HEK293 (cell line): ENCODE measurements around the gene STEAP2.

Source experiments
- CTCF ChIA-PET: fragments of 350-600 bp; formaldehyde crosslinking; extraction: SDS; loops from one replicate; lab custom pipeline; 2021; ENCODE audit warnings: antibody characterized with exemption; lab: Yijun Ruan, JAX
- POLR2A ChIA-PET: fragments of 300-600 bp; formaldehyde crosslinking; extraction: SDS; loops from one replicate; lab custom pipeline; 2020; ENCODE audit warnings: antibody characterized with exemption, inconsistent platforms; lab: Yijun Ruan, JAX
- H3K27ac ChIP-seq: fragments of 200-500 bp; sonication (Bioruptor generic); 2 replicates; pipeline ENCODE4 v1.5.1; 2014; ENCODE audit warnings: low read depth, low read length, control low read depth, inconsistent platforms; ENCODE audit errors: extremely low read depth
- H3K36me3 ChIP-seq, 2 experiments: fragments of 200-500 bp in 1 of 2; sonication (Bioruptor generic) in 1 of 2; 1 replicate in 1 of 2; 2 replicates in 1 of 2; pipeline ENCODE4 v1.5.1; 2014 to 2017; ENCODE audit warnings: inconsistent platforms in 2 of 2, low read length in 2 of 2; ENCODE audit not compliant: control insufficient read depth in 2 of 2, insufficient read depth in 1 of 2
- H3K4me1 ChIP-seq: fragments of 200-500 bp; sonication (Bioruptor generic); 2 replicates; pipeline ENCODE4 v1.5.1; 2014; ENCODE audit warnings: mild to moderate bottlenecking, low read length, inconsistent platforms; ENCODE audit not compliant: control insufficient read depth, insufficient read depth
- H3K4me3 ChIP-seq: 2 replicates; pipeline ENCODE4 v1.5.1; 2011; ENCODE audit warnings: low read depth, mild to moderate bottlenecking, control low read depth, low read length, moderate library complexity
- H3K9me3 ChIP-seq: fragments of 200-500 bp; sonication (Bioruptor generic); 2 replicates; pipeline ENCODE4 v1.5.1; 2014; ENCODE audit warnings: low read depth, low read length, inconsistent platforms; ENCODE audit not compliant: control insufficient read depth, insufficient read depth
- BCL11B ChIP-seq: fragments of 450-650 bp; formaldehyde crosslinking; IDR thresholded peaks from 2 replicates; pipeline ENCODE4 v1.5.1; 2016; ENCODE audit warnings: low read depth, missing biosample characterization, missing genetic modification characterization
- GLI2 ChIP-seq: fragments of 450-650 bp; formaldehyde crosslinking; IDR thresholded peaks from 2 replicates; pipeline ENCODE4; 2017; ENCODE audit warnings: missing biosample characterization, missing genetic modification characterization, low read depth, borderline replicate concordance
- GLIS1 ChIP-seq: fragments of 450-650 bp; formaldehyde crosslinking; IDR thresholded peaks from 2 replicates; pipeline ENCODE4 v1.5.1; 2016; ENCODE audit warnings: missing biosample characterization, missing genetic modification characterization
- KLF10 ChIP-seq: fragments of 450-650 bp; IDR thresholded peaks from 2 replicates; pipeline ENCODE4 v1.5.1; 2018; ENCODE audit warnings: missing biosample characterization, mild to moderate bottlenecking, missing genetic modification characterization
- TRIM28 ChIP-seq: IDR thresholded peaks from 2 replicates; pipeline ENCODE4 v1.6.1; 2011; ENCODE audit warnings: low read length, control low read depth, borderline replicate concordance
- TSHZ1 ChIP-seq: fragments of 450-650 bp; formaldehyde crosslinking; IDR thresholded peaks from 2 replicates; pipeline ENCODE4 v1.5.1; 2016; ENCODE audit warnings: missing biosample characterization, missing genetic modification characterization, borderline replicate concordance
- WT1 ChIP-seq: fragments of 450-650 bp; formaldehyde crosslinking; IDR thresholded peaks from 2 replicates; pipeline ENCODE4 v1.5.1; 2016; ENCODE audit warnings: missing biosample characterization, missing genetic modification characterization
- ZFP69B ChIP-seq: fragments of 450-650 bp; formaldehyde crosslinking; IDR thresholded peaks from 2 replicates; pipeline ENCODE4 v1.5.1; 2016; ENCODE audit warnings: missing biosample characterization, missing genetic modification characterization
- ZNF133 ChIP-seq: fragments of 450-650 bp; formaldehyde crosslinking; IDR thresholded peaks from 2 replicates; pipeline ENCODE4 v1.5.1; 2016; ENCODE audit warnings: missing biosample characterization, missing genetic modification characterization
- ZNF138 ChIP-seq: fragments of 450-650 bp; formaldehyde crosslinking; IDR thresholded peaks from 2 replicates; pipeline ENCODE4 v1.5.1; 2016; ENCODE audit warnings: missing biosample characterization, missing genetic modification characterization, borderline replicate concordance
- ZNF223 ChIP-seq: fragments of 450-650 bp; formaldehyde crosslinking; IDR thresholded peaks from 2 replicates; pipeline ENCODE4 v1.5.1; 2016; ENCODE audit warnings: missing biosample characterization, missing genetic modification characterization
- ZNF274 ChIP-seq, 2 experiments: fragments of 200-500 bp in 1 of 2; fragments of 450-650 bp in 1 of 2; sonication (Bioruptor generic) in 1 of 2; formaldehyde crosslinking in 1 of 2; IDR thresholded peaks; 2 replicates each; pipeline versions ENCODE4 v1.5.1 to v1.6.1; 2014 to 2016; ENCODE audit warnings: borderline replicate concordance in 1 of 2, inconsistent platforms in 1 of 2, low read length in 1 of 2, missing biosample characterization in 1 of 2, missing genetic modification characterization in 1 of 2
- ZNF292 ChIP-seq: fragments of 450-650 bp; formaldehyde crosslinking; IDR thresholded peaks from 2 replicates; pipeline ENCODE4 v1.5.1; 2016; ENCODE audit warnings: low read depth, missing biosample characterization, missing genetic modification characterization, borderline replicate concordance
- ZNF302 ChIP-seq: fragments of 450-650 bp; formaldehyde crosslinking; IDR thresholded peaks from 2 replicates; pipeline ENCODE4 v1.5.1; 2016; ENCODE audit warnings: missing biosample characterization, missing genetic modification characterization, low read depth
- ZNF335 ChIP-seq: fragments of 450-650 bp; formaldehyde crosslinking; conservative IDR thresholded peaks from 2 replicates; pipeline ENCODE4 v1.5.1; 2016; ENCODE audit warnings: missing biosample characterization, missing genetic modification characterization
- ZNF449 ChIP-seq: fragments of 450-650 bp; formaldehyde crosslinking; IDR thresholded peaks from 2 replicates; pipeline ENCODE4 v1.5.1; 2017; ENCODE audit warnings: missing biosample characterization, mild to moderate bottlenecking, missing genetic modification characterization, moderate library complexity
- ZNF596 ChIP-seq: fragments of 450-650 bp; IDR thresholded peaks from 2 replicates; pipeline ENCODE4 v1.5.0; 2018; ENCODE audit warnings: missing biosample characterization, mild to moderate bottlenecking, missing genetic modification characterization, moderate library complexity
- ZNF623 ChIP-seq: fragments of 450-650 bp; formaldehyde crosslinking; IDR thresholded peaks from 2 replicates; pipeline ENCODE4 v1.5.1; 2016; ENCODE audit warnings: missing biosample characterization, missing genetic modification characterization
- ZNF677 ChIP-seq: fragments of 450-650 bp; IDR thresholded peaks from 2 replicates; pipeline ENCODE4 v1.5.0; 2018; ENCODE audit warnings: missing biosample characterization, mild to moderate bottlenecking, missing genetic modification characterization, moderate library complexity
- ZNF701 ChIP-seq: fragments of 450-650 bp; formaldehyde crosslinking; IDR thresholded peaks from 2 replicates; pipeline ENCODE4 v1.5.1; 2016; ENCODE audit warnings: missing biosample characterization, missing genetic modification characterization
- ZNF785 ChIP-seq: fragments of 450-650 bp; formaldehyde crosslinking; IDR thresholded peaks from 2 replicates; pipeline ENCODE4 v1.5.1; 2016; ENCODE audit warnings: missing biosample characterization, missing genetic modification characterization
- ZSCAN30 ChIP-seq: fragments of 450-650 bp; IDR thresholded peaks from 2 replicates; pipeline ENCODE4 v1.5.1; 2018; ENCODE audit warnings: missing biosample characterization, mild to moderate bottlenecking, missing genetic modification characterization, moderate library complexity
- ZSCAN4 ChIP-seq: fragments of 450-650 bp; formaldehyde crosslinking; IDR thresholded peaks from 2 replicates; pipeline ENCODE4 v1.5.1; 2017; ENCODE audit warnings: missing biosample characterization, missing genetic modification characterization
- TF ChIP-seq, protein P1 (sequence below): fragments of 450-650 bp; formaldehyde crosslinking; IDR thresholded peaks from 2 replicates; pipeline ENCODE4 v1.5.1; 2016; ENCODE audit warnings: missing biosample characterization, missing genetic modification characterization
- TF ChIP-seq, protein P2 (sequence below): fragments of 450-650 bp; formaldehyde crosslinking; IDR thresholded peaks from 2 replicates; pipeline ENCODE4 v1.5.1; 2016; ENCODE audit warnings: missing biosample characterization, missing genetic modification characterization
- TF ChIP-seq, protein P3 (sequence below): fragments of 450-650 bp; formaldehyde crosslinking; IDR thresholded peaks from 2 replicates; pipeline ENCODE4; 2016; ENCODE audit warnings: missing biosample characterization, missing genetic modification characterization

STEAP2 gene

DNA sequence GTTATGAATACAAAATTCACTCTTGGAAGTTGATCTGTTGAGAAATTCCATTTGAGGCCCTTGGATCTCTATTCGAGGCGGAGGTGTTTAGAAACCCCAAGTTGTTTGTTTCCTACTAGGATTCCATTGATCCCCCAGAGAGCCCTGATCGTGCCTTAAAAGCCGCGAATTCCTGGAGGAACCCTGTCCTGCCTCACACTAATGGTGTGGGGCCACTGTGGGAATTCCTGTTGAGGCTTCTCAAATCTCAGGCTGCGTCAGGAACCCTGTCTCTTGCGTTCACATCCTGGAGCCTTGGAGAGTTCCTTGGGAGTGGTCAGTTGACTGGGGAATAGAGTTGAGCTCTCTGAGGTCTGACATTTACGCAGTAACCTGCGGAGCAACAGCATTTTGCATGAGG, 34.6 kb downstream of the STEAP2 start (continued):
- TF ChIP-seq, protein P1, sequence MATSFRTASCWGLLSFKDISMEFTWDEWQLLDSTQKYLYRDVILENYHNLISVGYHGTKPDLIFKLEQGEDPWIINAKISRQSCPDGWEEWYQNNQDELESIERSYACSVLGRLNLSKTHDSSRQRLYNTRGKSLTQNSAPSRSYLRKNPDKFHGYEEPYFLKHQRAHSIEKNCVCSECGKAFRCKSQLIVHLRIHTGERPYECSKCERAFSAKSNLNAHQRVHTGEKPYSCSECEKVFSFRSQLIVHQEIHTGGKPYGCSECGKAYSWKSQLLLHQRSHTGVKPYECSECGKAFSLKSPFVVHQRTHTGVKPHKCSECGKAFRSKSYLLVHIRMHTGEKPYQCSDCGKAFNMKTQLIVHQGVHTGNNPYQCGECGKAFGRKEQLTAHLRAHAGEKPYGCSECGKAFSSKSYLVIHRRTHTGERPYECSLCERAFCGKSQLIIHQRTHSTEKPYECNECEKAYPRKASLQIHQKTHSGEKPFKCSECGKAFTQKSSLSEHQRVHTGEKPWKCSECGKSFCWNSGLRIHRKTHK: no peak
- no peak for TF ChIP-seq TSHZ1
- TF ChIP-seq ZNF701 (tag by site-specific recombination): no peak
- no peak for TF ChIP-seq ZNF138 (tag by site-specific recombination)
- no peak for TF ChIP-seq ZNF623
- TF ChIP-seq ZNF785: no peak
- TF ChIP-seq WT1 (tag by site-specific recombination): no peak
- no peak for TF ChIP-seq ZNF223 (tag by site-specific recombination)
- TF ChIP-seq ZSCAN30 (tag by site-specific recombination): no peak
- TF ChIP-seq ZFP69B (tag by site-specific recombination): no peak
- no peak for TF ChIP-seq ZNF335 (tag by site-specific recombination)
- no peak for TF ChIP-seq ZNF302 (tag by site-specific recombination)
- TF ChIP-seq, protein P2, sequence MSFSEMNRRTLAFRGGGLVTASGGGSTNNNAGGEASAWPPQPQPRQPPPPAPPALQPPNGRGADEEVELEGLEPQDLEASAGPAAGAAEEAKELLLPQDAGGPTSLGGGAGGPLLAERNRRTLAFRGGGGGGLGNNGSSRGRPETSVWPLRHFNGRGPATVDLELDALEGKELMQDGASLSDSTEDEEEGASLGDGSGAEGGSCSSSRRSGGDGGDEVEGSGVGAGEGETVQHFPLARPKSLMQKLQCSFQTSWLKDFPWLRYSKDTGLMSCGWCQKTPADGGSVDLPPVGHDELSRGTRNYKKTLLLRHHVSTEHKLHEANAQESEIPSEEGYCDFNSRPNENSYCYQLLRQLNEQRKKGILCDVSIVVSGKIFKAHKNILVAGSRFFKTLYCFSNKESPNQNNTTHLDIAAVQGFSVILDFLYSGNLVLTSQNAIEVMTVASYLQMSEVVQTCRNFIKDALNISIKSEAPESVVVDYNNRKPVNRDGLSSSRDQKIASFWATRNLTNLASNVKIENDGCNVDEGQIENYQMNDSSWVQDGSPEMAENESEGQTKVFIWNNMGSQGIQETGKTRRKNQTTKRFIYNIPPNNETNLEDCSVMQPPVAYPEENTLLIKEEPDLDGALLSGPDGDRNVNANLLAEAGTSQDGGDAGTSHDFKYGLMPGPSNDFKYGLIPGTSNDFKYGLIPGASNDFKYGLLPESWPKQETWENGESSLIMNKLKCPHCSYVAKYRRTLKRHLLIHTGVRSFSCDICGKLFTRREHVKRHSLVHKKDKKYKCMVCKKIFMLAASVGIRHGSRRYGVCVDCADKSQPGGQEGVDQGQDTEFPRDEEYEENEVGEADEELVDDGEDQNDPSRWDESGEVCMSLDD: no peak
- no peak for TF ChIP-seq ZNF677 (tag by site-specific recombination)
- TF ChIP-seq, all 188 proteins: peak for 0

GRCh38 chr7:90248706-90249105, 37.2 kb downstream of the STEAP2 start:
- H3K27ac ChIP-seq: no peak overlapping the region
- ChIA-PET CTCF (interaction anchor here (1.7 to 2.2 kb wide), 2 partner anchors 95 to 179 kb away, joined by 3 to 10 read pairs; partner anchors contain the start of gene STEAP1), POLR2A (no interaction called here)
- TF ChIP-seq ZNF274 (IDR thresholded peaks at IDR 0.05; ENCODE audit: low read length) (no peak), ZNF274 (tag by site-specific recombination; IDR thresholded peaks at IDR 0.05; ENCODE audit: borderline replicate concordance) (no peak), ZSCAN4 (tag by site-specific recombination) (no peak), GLI2 (tag by site-specific recombination) (no peak), ZNF133 (tag by site-specific recombination) (no peak), GLIS1 (tag by site-specific recombination) (no peak), ZNF292 (tag by site-specific recombination) (no peak), ZNF335 (tag by site-specific recombination) (no peak), KLF10 (tag by site-specific recombination) (no peak), TRIM28 (no peak), BCL11B (tag by site-specific recombination) (no peak), ZSCAN30 (tag by site-specific recombination) (no peak), ZNF596 (tag by site-specific recombination) (no peak), ZNF449 (tag by site-specific recombination) (no peak)
- TF ChIP-seq, protein P3, sequence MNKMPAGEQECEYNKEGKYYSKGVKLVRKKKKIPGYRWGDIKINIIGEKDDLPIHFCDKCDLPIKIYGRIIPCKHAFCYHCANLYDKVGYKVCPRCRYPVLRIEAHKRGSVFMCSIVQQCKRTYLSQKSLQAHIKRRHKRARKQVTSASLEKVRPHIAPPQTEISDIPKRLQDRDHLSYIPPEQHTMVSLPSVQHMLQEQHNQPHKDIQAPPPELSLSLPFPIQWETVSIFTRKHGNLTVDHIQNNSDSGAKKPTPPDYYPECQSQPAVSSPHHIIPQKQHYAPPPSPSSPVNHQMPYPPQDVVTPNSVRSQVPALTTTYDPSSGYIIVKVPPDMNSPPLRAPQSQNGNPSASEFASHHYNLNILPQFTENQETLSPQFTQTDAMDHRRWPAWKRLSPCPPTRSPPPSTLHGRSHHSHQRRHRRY (tag by site-specific recombination): no peak

More at GRCh38 chr7:90248706-90249105, 37.2 kb downstream of the STEAP2 start:
- Histone ChIP-seq H3K4me1 (no peaks in the 10 kb centered on the region; the same call in 1 of the 2 replicates), H3K36me3 (no peaks in the 10 kb centered on the region), H3K4me3 (no peak overlapping the region), H3K9me3 (no peaks in the 10 kb centered on the region)
